IMR-90 (cell line): Measurements from ENCODE around the gene ADAP1. TPM values are rescaled to one million over a fixed set of nuclear protein-coding genes. Genes with fewer than 3 reads are reported as not detected.

Source experiments
- ATAC-seq: fragments of 200-7000 bp; cut with Tn5 transposase; 2 replicates; pipeline ENCODE4 v1.9.1; 2020; ENCODE audit warnings: low read depth, mild to moderate bottlenecking, moderate library complexity
- BruUV-seq: library from RNA; stranded (reverse); fragments of 400-500 nt; replicated peaks from 2 replicates; lab custom pipeline; 2021; lab: Mats Ljungman, UMichigan
- CTCF ChIA-PET: fragments of 300-600 bp; formaldehyde crosslinking; extraction: SDS; loops from one replicate; lab custom pipeline; 2021; ENCODE audit warnings: antibody characterized with exemption; lab: Yijun Ruan, JAX
- POLR2A ChIA-PET: fragments of 300-600 bp; sonication (Branson Sonifier 250); formaldehyde crosslinking; loops from one replicate; lab custom pipeline; 2022; ENCODE audit warnings: antibody characterized with exemption; ENCODE audit not compliant: unreplicated experiment; lab: Charles Lee
- DNase-seq: peaks from one replicate; pipeline ENCODE4 v3.0.0; 2013
- H2AFZ ChIP-seq: replicated peaks from 2 replicates; pipeline ENCODE3; 2013; ENCODE audit warnings: low read length, mild to moderate bottlenecking; ENCODE audit not compliant: poor library complexity
- H2AK5ac ChIP-seq: 2 replicates; pipeline ENCODE4 v1.6.1; 2013; ENCODE audit warnings: low read depth, low read length, inconsistent platforms
- H2AK9ac ChIP-seq: replicated peaks from 2 replicates; pipeline ENCODE3; 2013; ENCODE audit warnings: mild to moderate bottlenecking, low read depth, low read length, moderate library complexity; ENCODE audit not compliant: poor library complexity
- H2BK120ac ChIP-seq: 2 replicates; pipeline ENCODE4 v1.6.1; 2013; ENCODE audit warnings: low read depth, low read length, inconsistent platforms
- H2BK15ac ChIP-seq: 3 replicates; pipeline ENCODE4 v1.6.1; 2013; ENCODE audit warnings: low read depth, low read length, inconsistent platforms
- H2BK20ac ChIP-seq: 2 replicates; pipeline ENCODE4 v1.6.1; 2013; ENCODE audit warnings: low read depth, mild to moderate bottlenecking, inconsistent platforms, low read length, moderate library complexity
- H2BK5ac ChIP-seq: 2 replicates; pipeline ENCODE4 v1.6.1; 2013; ENCODE audit warnings: mild to moderate bottlenecking, low read depth, low read length, inconsistent platforms; ENCODE audit not compliant: poor library complexity, severe bottlenecking
- H3K14ac ChIP-seq: replicated peaks from 2 replicates; pipeline ENCODE4 v1.6.1; 2013; ENCODE audit warnings: low read depth, low read length, inconsistent platforms
- H3K18ac ChIP-seq: 2 replicates; pipeline ENCODE4 v1.6.1; 2013; ENCODE audit warnings: low read depth, low read length, control low read depth
- H3K23ac ChIP-seq: 2 replicates; pipeline ENCODE4 v1.6.1; 2013; ENCODE audit warnings: low read depth, low read length, inconsistent platforms
- H3K27ac ChIP-seq: 2 replicates; pipeline ENCODE4 v1.5.1; 2013; ENCODE audit warnings: mild to moderate bottlenecking, control low read depth, low read length; ENCODE audit not compliant: insufficient read depth
- H3K27me3 ChIP-seq: 2 replicates; pipeline ENCODE4 v1.6.1; 2013; ENCODE audit warnings: low read length; ENCODE audit not compliant: control insufficient read depth, insufficient read depth
- H3K36me3 ChIP-seq: 2 replicates; pipeline ENCODE4 v1.6.1; 2013; ENCODE audit warnings: low read length, mixed read lengths; ENCODE audit not compliant: control insufficient read depth, insufficient read depth
- H3K4ac ChIP-seq: 2 replicates; pipeline ENCODE4 v1.6.1; 2013; ENCODE audit warnings: low read depth, low read length, inconsistent platforms
- H3K4me1 ChIP-seq: 2 replicates; pipeline ENCODE4 v1.6.1; 2013; ENCODE audit warnings: low read length, mixed read lengths; ENCODE audit not compliant: control insufficient read depth, insufficient read depth
- H3K4me2 ChIP-seq: 2 replicates; pipeline ENCODE4 v1.6.1; 2013; ENCODE audit warnings: low read depth, mild to moderate bottlenecking, control low read depth, low read length, moderate library complexity
- H3K4me3 ChIP-seq: 2 replicates; pipeline ENCODE4 v1.5.1; 2013; ENCODE audit warnings: low read depth, mild to moderate bottlenecking, control low read depth, low read length, moderate library complexity; ENCODE audit not compliant: insufficient read depth
- H3K56ac ChIP-seq: 2 replicates; pipeline ENCODE4 v1.6.1; 2013; ENCODE audit warnings: low read length, inconsistent platforms; ENCODE audit not compliant: insufficient read depth; ENCODE audit errors: extremely low read depth
- H3K79me1 ChIP-seq, 2 experiments: 2 replicates each; pipeline ENCODE4 v1.6.1; 2013; ENCODE audit warnings: low read length in 2 of 2, inconsistent platforms in 1 of 2, low read depth in 1 of 2
- H3K9ac ChIP-seq: 2 replicates; pipeline ENCODE4 v1.6.1; 2013; ENCODE audit warnings: low read depth, low read length, control low read depth
- H3K9me1 ChIP-seq: 2 replicates; pipeline ENCODE4 v1.6.1; 2013; ENCODE audit warnings: low read length, inconsistent platforms; ENCODE audit not compliant: insufficient read depth
- H3K9me3 ChIP-seq: 2 replicates; pipeline ENCODE4 v1.6.1; 2013; ENCODE audit warnings: low read length; ENCODE audit not compliant: control insufficient read depth, insufficient read depth
- H4K20me1 ChIP-seq: 2 replicates; pipeline ENCODE4 v1.6.1; 2013; ENCODE audit warnings: low read length, inconsistent platforms; ENCODE audit not compliant: insufficient read depth
- H4K5ac ChIP-seq: 2 replicates; pipeline ENCODE4 v1.6.1; 2013; ENCODE audit warnings: mild to moderate bottlenecking, low read depth, low read length, control low read depth
- H4K8ac ChIP-seq, 2 experiments: 2 replicates each; pipeline ENCODE4 v1.6.1; 2013; ENCODE audit warnings: low read depth in 2 of 2, low read length in 2 of 2, control low read depth in 1 of 2, inconsistent platforms in 1 of 2
- H4K91ac ChIP-seq: 2 replicates; pipeline ENCODE4 v1.6.1; 2013; ENCODE audit warnings: low read depth, low read length, inconsistent platforms; ENCODE audit not compliant: insufficient read depth
- MAZ ChIP-seq: IDR thresholded peaks from 2 replicates; pipeline ENCODE4 v1.6.1; 2012; ENCODE audit warnings: low read depth, mild to moderate bottlenecking, low read length, improper control_type of control experiment, moderate library complexity, borderline replicate concordance
- POLR2A ChIP-seq: IDR thresholded peaks from 2 replicates; pipeline ENCODE4 v1.6.1; 2012; ENCODE audit warnings: mild to moderate bottlenecking, low read depth, low read length
- WGBS, 2 experiments: methylation state at CpG; one replicate each; pipeline versions ENCODE4 v1.1.5 to v1.1.7; 2013; ENCODE audit warnings: missing lambda C conversion rate in 2 of 2; ENCODE audit not compliant: insufficient read length in 1 of 2; ENCODE audit errors: extremely low coverage in 2 of 2; 5-methylcytosine and 5-hydroxymethylcytosine counted together
- dilution Hi-C: fragments of 300-500 bp; cut with HindIII; formaldehyde crosslinking; loops from one replicate; pipeline ENCODE4 v1.14.3; 2018; ENCODE audit warnings: low sequenced_read_pairs; ENCODE audit not compliant: unreplicated experiment
- in situ Hi-C: fragments of 300-500 bp; cut with MboI; formaldehyde crosslinking; loops from 3 replicates; pipeline ENCODE4 v1.14.3; 2019; ENCODE audit warnings: low sequenced_read_pairs, inconsistent platforms, mixed read lengths
- intact Hi-C: fragments of 100-400 bp; cut with micrococcal nuclease; formaldehyde crosslinking; loops from 2 replicates; pipeline ENCODE4 v1.10.0; 2022
- polyA plus RNA-seq, 3 experiments: library from polyadenylated mRNA; depleted of rRNA; stranded (reverse); fragments of >200 nt; gene quantifications; 2 replicates each; pipeline ENCODE4 v1.2.3, GENCODE V29; 2012; ENCODE audit warnings: low replicate concordance in 1 of 3
- total RNA-seq: library from RNA; depleted of rRNA; stranded (reverse); fragments of >200 nt; gene quantifications from 2 replicates; pipeline ENCODE4 v1.2.3, GENCODE V29; 2012
- TF ChIP-seq, protein P1 (sequence below): fragments of 150-350 bp; IDR thresholded peaks from 2 replicates; pipeline ENCODE4 v1.6.1; 2017; ENCODE audit warnings: mild to moderate bottlenecking, antibody characterized with exemption, low read length, low read depth
- TF ChIP-seq, protein P2 (sequence below): fragments of 150-350 bp; IDR thresholded peaks from 2 replicates; pipeline ENCODE4 v1.6.1; 2016; ENCODE audit warnings: low read depth, mild to moderate bottlenecking, low read length, moderate library complexity, borderline replicate concordance

ADAP1 gene
- total and polyA plus RNA-seq, 2 of the 4 experiments (the other 2 are of a cell fraction), result 1.4 to 2.0 TPM

DNA sequence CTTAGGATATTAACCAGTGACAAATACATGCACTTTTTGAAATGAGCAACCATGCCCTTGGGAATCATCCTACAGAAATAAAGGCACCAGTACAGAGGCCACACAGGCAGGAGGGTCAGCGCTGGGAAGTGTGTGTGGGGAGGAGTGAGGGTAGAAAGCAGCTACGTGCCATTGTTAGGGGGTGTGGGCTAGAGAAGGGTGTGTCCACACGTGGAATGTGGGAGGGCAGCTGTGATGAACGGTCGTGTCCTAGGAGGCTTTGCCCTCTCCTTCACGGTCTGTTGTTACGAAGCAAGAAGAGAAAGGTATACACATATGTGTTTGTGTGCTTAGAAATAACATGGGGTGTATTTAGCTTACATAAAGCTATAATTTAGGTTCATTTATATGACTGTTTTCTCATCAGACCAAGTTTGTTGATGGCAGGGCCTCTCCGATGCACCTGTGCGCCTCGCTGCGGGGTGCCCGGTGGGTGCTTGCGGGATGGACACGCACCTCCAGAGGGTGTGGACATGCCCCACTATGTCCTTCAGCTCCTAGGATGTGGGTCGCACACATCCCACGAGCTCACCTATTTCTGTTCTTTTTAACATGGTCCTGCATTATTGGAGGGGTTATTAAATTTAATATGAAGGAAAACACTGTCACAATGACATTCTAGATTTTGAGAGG lies 95.0 kb downstream of the ADAP1 start:
- in situ Hi-C loops (no loop called here), intact Hi-C loops (no loop called here), dilution Hi-C loops (no loop called here)
- Histone ChIP-seq H3K9ac (no peak overlapping the region), H2BK15ac (no peak overlapping the region), H3K4me2 (no peak overlapping the region), H3K27ac (no peak overlapping the region), H3K36me3 (peaks cover 65% of the 10 kb centered on the region), H3K79me1 (peaks cover 2 to 9% of the 10 kb centered on the region in 2 experiments; a peak in 2 of 4 replicates), H3K9me3 (no peaks in the 10 kb centered on the region), H3K14ac (no peak overlapping the region), H3K9me1 (no peaks in the 10 kb centered on the region), H2AK5ac (no peak overlapping the region), H4K8ac (no peak overlapping the region), H4K91ac (no peak overlapping the region), H2AK9ac (no peak overlapping the region), H2BK20ac (no peak overlapping the region), H4K20me1 (no peaks in the 10 kb centered on the region; the same call in 1 of the 2 replicates), H4K5ac (no peak overlapping the region), H3K4me1 (no peaks in the 10 kb centered on the region), H3K18ac (no peak overlapping the region), H2BK5ac (no peak overlapping the region), H3K23ac (no peak overlapping the region), H2BK120ac (no peak overlapping the region), H3K56ac (no peak overlapping the region), H2AFZ (no peak overlapping the region), H3K4me3 (no peak overlapping the region), H3K27me3 (no peaks in the 10 kb centered on the region), H3K4ac (no peak overlapping the region)
- ChIA-PET CTCF (interaction anchor here (1.8 kb wide), 1 partner anchor 8 kb away, joined by 4 read pairs; no protein-coding TSS in a partner anchor), POLR2A (no interaction called here)
- WGBS, 2 experiments, result 80% methylated on average over 2 of the region's 16 CpGs; no CpG with 5 or more reads in 1 of the 2 experiments
- DNase-seq (no peak), ATAC-seq (no peak)
- no TSS peak for BruUV-seq
- TF ChIP-seq, protein P1, sequence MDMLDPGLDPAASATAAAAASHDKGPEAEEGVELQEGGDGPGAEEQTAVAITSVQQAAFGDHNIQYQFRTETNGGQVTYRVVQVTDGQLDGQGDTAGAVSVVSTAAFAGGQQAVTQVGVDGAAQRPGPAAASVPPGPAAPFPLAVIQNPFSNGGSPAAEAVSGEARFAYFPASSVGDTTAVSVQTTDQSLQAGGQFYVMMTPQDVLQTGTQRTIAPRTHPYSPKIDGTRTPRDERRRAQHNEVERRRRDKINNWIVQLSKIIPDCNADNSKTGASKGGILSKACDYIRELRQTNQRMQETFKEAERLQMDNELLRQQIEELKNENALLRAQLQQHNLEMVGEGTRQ, result no peak
- TF ChIP-seq MAZ, result no peak
- TF ChIP-seq, protein P2, sequence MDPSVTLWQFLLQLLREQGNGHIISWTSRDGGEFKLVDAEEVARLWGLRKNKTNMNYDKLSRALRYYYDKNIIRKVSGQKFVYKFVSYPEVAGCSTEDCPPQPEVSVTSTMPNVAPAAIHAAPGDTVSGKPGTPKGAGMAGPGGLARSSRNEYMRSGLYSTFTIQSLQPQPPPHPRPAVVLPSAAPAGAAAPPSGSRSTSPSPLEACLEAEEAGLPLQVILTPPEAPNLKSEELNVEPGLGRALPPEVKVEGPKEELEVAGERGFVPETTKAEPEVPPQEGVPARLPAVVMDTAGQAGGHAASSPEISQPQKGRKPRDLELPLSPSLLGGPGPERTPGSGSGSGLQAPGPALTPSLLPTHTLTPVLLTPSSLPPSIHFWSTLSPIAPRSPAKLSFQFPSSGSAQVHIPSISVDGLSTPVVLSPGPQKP, result no peak
- no peak for TF ChIP-seq POLR2A
